KMS-11 (cell line): Measurements from ENCODE around the gene BIK.

Experiments
- H2AFZ ChIP-seq: fragments of 200-600 bp; sonication (generic); 2 replicates; pipeline ENCODE4 v1.6.1; 2016; ENCODE audit warnings: antibody characterized with exemption, mixed run types, low read depth
- H3K27ac ChIP-seq: fragments of 200-600 bp; sonication (generic); 2 replicates; pipeline ENCODE4 v1.6.1; 2016; ENCODE audit warnings: mild to moderate bottlenecking, mixed run types
- H3K27me3 ChIP-seq: fragments of 200-600 bp; sonication (generic); 2 replicates; pipeline ENCODE4 v1.6.1; 2017; ENCODE audit warnings: mild to moderate bottlenecking, low read depth, mixed run types, moderate library complexity; ENCODE audit not compliant: insufficient read depth
- H3K36me3 ChIP-seq: fragments of 200-600 bp; sonication (generic); 2 replicates; pipeline ENCODE4 v1.6.1; 2017; ENCODE audit warnings: mild to moderate bottlenecking, mixed run types; ENCODE audit not compliant: insufficient read depth
- H3K4me1 ChIP-seq: fragments of 200-600 bp; sonication (generic); 2 replicates; pipeline ENCODE4 v1.6.1; 2016; ENCODE audit warnings: mild to moderate bottlenecking, low read depth, mixed run types; ENCODE audit not compliant: poor library complexity, severe bottlenecking
- H3K4me2 ChIP-seq: fragments of 200-600 bp; sonication (generic); 2 replicates; pipeline ENCODE4 v1.7.0; 2016; ENCODE audit warnings: mild to moderate bottlenecking, mixed run types
- H3K4me3 ChIP-seq: fragments of 200-600 bp; sonication (generic); IDR thresholded peaks from 2 replicates; pipeline ENCODE4 v1.6.1; 2017; ENCODE audit warnings: low read depth, low read length, mixed read lengths; ENCODE audit not compliant: insufficient read depth
- H3K79me2 ChIP-seq: fragments of 200-600 bp; sonication (generic); 2 replicates; pipeline ENCODE4 v1.6.1; 2016; ENCODE audit warnings: low read depth, mixed run types; ENCODE audit not compliant: insufficient read depth
- H3K9ac ChIP-seq: fragments of 200-600 bp; sonication (generic); 2 replicates; pipeline ENCODE4 v1.6.1; 2016; ENCODE audit warnings: mild to moderate bottlenecking, mixed run types
- H4K20me1 ChIP-seq: fragments of 200-600 bp; sonication (generic); 2 replicates; pipeline ENCODE4 v1.6.1; 2016; ENCODE audit warnings: mild to moderate bottlenecking, mixed run types; ENCODE audit not compliant: insufficient read depth
- TF ChIP-seq, protein P1 (sequence below): fragments of 200-600 bp; sonication (generic); conservative IDR thresholded peaks from 2 replicates; pipeline ENCODE4 v1.6.1; 2017; ENCODE audit warnings: low read depth, mild to moderate bottlenecking, antibody characterized with exemption, low read length, moderate library complexity, mixed read lengths

The BIK gene

DNA sequence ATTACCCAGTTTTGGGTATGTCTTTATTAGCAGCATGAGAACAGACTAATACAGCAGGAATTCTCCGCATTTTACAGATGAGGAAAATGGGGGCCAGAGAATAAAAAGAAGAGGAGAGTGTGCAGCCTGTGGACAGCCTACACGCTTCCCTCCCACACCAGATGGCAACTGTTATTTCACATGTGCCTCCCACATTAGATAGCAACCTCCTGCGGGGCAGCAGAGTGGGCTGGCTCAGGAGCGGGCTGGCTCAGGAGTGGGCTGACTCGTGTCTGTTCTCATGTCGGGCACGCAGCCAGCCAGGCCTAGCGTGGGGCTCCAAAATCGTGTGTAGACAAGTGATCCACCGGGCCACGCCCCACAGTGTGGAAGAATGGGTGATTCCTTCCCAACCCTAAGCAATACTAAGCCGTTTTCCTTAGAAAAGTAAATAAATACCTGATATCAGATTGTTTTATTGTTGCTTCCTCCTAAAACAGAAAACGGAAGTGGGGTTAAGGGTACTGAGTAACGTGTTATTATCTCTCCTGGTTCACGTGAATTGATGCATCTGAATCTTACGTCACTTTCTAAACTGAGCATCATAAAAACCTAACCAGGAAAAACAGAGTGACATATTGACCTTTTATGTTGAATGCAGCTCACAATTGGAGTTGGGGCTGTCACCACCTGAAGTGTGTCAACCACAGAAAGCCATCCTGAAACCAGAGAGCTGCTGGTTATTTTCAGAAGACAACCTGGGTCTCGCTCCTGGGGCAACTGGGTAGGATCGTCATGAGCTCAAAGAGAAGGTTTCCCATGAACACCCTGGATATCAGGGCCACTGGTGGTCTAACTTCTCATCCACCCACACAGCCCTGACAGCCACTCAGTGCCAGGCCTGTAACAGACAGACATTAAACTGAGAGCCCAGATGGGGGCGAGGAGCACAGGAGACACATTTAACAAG is 24.6 kb upstream of the BIK start:
- Histone ChIP-seq H3K27ac (peak overlapping the region; percentile 69), H4K20me1 (no peaks in the 10 kb centered on the region), H3K4me3 (no peak overlapping the region), H3K79me2 (no peaks in the 10 kb centered on the region), H3K36me3 (no peaks in the 10 kb centered on the region), H3K4me2 (peak overlapping the region; percentile 78), H3K4me1 (peaks cover 46% of the 10 kb centered on the region), H3K27me3 (no peaks in the 10 kb centered on the region), H2AFZ (peak overlapping the region; percentile 72), H3K9ac (no peak overlapping the region)
- TF ChIP-seq, protein P1, sequence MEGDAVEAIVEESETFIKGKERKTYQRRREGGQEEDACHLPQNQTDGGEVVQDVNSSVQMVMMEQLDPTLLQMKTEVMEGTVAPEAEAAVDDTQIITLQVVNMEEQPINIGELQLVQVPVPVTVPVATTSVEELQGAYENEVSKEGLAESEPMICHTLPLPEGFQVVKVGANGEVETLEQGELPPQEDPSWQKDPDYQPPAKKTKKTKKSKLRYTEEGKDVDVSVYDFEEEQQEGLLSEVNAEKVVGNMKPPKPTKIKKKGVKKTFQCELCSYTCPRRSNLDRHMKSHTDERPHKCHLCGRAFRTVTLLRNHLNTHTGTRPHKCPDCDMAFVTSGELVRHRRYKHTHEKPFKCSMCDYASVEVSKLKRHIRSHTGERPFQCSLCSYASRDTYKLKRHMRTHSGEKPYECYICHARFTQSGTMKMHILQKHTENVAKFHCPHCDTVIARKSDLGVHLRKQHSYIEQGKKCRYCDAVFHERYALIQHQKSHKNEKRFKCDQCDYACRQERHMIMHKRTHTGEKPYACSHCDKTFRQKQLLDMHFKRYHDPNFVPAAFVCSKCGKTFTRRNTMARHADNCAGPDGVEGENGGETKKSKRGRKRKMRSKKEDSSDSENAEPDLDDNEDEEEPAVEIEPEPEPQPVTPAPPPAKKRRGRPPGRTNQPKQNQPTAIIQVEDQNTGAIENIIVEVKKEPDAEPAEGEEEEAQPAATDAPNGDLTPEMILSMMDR, result no peak

DNA sequence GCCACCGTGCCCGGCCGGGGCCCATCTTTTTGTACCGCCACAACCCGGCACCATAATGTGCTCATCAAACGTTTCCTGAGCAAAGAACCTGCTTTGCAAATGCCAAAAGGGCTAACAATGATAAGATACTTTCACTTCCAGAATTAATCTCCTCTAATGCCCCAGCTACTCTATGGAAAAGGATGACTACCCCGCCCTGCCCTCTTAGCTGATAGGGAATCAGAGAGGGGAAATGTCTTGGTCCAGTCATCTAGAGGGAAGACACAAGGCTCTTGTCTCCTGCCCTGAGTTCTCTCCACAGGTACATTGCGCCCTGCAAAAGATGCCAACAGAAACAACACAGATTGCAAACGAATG is 21.9 kb upstream of the BIK start:
- H3K9ac ChIP-seq, result peak overlapping the region; percentile 51; the same call in 1 of the 2 replicates
- H4K20me1 ChIP-seq, result no peaks in the 10 kb centered on the region
- H3K27me3 ChIP-seq, result no peaks in the 10 kb centered on the region
- peak overlapping the region; percentile 100 for H3K4me2 ChIP-seq
- peak overlapping the region; percentile 98 for H2AFZ ChIP-seq
- H3K36me3 ChIP-seq, result no peaks in the 10 kb centered on the region
- H3K27ac ChIP-seq, result peak overlapping the region; percentile 43; the same call in 1 of the 2 replicates
- H3K79me2 ChIP-seq, result no peaks in the 10 kb centered on the region
- no peak overlapping the region for H3K4me3 ChIP-seq
- peaks cover 46% of the 10 kb centered on the region for H3K4me1 ChIP-seq
- TF ChIP-seq, protein P1, result no peak

DNA sequence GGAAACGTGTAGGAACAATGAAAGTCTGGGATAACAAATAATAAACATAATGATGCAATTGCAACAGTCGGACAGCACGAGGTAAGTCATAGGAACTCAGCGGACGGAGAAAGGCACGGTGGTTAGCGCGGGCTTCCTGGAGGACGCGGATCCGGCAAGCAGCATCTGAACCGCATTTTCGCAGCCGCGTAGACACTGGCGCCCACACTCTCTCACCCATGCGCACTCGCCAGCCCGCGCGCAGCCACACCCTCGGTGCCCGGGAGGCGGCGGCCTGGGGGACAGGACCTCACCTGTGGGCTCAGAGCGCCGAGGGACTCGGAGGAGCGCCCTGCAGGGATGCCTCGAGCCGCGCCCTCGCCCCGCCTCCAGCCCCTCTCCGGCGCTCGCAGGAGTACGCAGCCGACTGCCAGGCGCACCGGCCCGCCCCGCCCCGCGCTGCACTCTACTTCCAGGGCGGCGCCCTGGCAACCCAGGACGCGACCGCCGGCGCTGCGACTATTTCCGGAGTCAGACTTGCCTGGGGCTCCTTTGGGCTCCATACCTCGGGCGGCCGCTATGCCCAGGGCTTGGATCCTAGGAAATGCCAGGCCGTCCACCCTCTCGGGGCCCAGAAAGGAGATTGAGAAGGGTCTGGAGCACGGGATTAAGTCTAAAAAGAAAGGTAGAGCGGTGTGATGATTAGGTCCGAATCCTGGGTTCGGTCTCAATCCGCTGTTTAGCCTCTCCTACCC is 21.4 kb upstream of the BIK start, which contains the start of gene TTLL1:
Gene TTLL1, minus strand, starts transcription at position 408 of the 734 bp plus-strand sequence. CDS start 13,805 bp downstream, outside the sequence.
- TF ChIP-seq, protein P1, result no peak
- Histone ChIP-seq H3K27me3 (no peaks in the 10 kb centered on the region), H3K36me3 (no peaks in the 10 kb centered on the region), H3K4me2 (peak within 1 kb of the TSS; percentile 100), H2AFZ (peak within 1 kb of the TSS; percentile 98), H3K4me1 (peaks cover 46% of the 10 kb centered on the region), H3K4me3 (no peak within 1 kb of the TSS), H4K20me1 (no peaks in the 10 kb centered on the region), H3K9ac (peak within 1 kb of the TSS; percentile 51; the same call in 1 of the 2 replicates), H3K79me2 (no peaks in the 10 kb centered on the region), H3K27ac (peak within 1 kb of the TSS; percentile 43; the same call in 1 of the 2 replicates)

DNA sequence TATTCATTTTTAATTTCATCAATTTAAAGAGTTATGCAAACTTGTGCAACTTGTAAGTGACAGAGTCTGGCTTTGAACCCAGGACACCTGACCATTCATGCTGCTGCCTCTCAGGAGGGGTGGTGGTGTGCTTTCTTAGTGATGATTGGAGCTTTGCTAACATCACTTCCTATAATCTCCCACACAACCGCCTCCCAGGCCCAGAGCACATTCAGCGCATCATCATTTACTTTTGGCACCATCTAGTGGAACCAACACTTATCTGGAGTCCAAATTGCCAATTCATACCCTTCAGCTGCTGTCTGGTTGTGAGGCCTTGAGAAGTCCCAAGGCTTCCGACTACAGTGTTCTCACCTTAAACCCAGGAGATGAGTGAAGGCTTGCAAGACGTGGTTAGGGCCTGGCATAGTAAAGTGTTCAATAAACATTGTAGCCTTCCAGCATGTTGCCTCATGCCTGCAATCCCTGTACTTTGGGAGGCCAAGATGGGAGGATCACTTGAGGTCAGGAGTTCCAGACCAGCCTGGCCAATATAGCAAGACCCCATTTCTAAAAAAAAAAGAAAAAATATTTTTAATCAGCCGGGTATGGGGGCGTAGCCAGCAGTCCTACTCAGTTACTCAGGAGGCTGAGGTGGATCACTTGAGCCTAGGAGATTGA is 20.3 kb upstream of the BIK start:
- Histone ChIP-seq H3K9ac (no peak overlapping the region), H4K20me1 (no peaks in the 10 kb centered on the region), H3K27me3 (no peaks in the 10 kb centered on the region), H3K4me3 (no peak overlapping the region), H2AFZ (no peak overlapping the region), H3K4me1 (peaks cover 37% of the 10 kb centered on the region), H3K4me2 (no peak overlapping the region), H3K79me2 (no peaks in the 10 kb centered on the region), H3K36me3 (no peaks in the 10 kb centered on the region), H3K27ac (no peak overlapping the region)
- TF ChIP-seq, protein P1, result no peak; the same call in 1 of the 2 replicates
